ENCODE measurements around the gene MYDGF. TPM values are rescaled to one million over a fixed set of nuclear protein-coding genes. Genes with fewer than 3 reads are reported as not detected.

MYDGF gene
- total and polyA plus RNA-seq, 2 experiments from 2014 or later = 207 to 591 TPM

DNA sequence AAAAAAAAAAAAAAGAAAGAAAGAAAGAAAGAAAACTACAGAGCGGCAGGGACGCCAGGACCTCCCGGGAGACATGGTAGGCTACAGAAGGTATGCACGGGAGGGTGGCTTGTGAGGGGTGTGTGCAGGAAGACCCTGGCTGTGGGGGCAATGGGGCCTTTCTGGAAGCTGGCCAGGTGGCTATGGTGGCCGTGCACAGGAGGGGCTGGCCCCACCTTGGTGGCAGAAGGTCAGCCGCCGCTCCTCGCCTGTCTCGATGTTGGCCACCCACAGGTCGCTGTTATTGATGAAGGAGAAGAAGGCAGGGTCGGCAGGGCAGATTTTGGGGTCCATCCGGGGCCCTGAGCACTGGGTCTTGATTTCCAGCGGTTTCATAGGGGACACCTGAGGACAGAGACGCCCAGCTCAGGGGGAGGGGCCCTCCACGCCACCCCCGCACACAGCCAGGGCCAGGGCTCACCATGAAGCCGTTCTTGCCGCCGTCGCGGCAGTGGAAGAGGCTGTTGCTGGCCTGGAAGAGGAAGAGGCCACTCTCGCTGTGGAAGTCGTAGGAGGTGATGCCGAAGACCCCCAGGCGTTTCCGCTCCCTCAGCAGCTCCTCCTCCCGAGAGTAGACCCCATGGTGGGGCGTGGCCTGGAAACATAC lies 33.7 kb upstream of the MYDGF start:
- H3F3A ChIP-seq (ENCODE audit: insufficient read depth) = peaks cover 8% of the 10 kb centered on the region
- peaks cover 10% of the 10 kb centered on the region for H3K4me1 ChIP-seq (ENCODE audit: insufficient read depth)
- TF ChIP-seq EZH2 (IDR thresholded peaks at IDR 0.05; ENCODE audit: insufficient read depth, poor library complexity, severe bottlenecking) (no peak), EZH2phosphoT487 (IDR thresholded peaks at IDR 0.05; ENCODE audit: insufficient read depth, low read depth) (no peak)
- H4K20me1 ChIP-seq (ENCODE audit: insufficient read depth) = no peaks in the 10 kb centered on the region
- no peaks in the 10 kb centered on the region for H3K27me3 ChIP-seq (replicated peaks; ENCODE audit: insufficient read depth)
- no peak overlapping the region for H3K9ac ChIP-seq
- no peak overlapping the region for H3K4me2 ChIP-seq (ENCODE audit: unreplicated experiment)
- DNase-seq = no peak
- peaks cover 11% of the 10 kb centered on the region for H3K36me3 ChIP-seq (ENCODE audit: low read depth)
- no peak overlapping the region for H2AFZ ChIP-seq
- no peaks in the 10 kb centered on the region for H3K9me3 ChIP-seq (ENCODE audit: low read depth)
- H3K4me3 ChIP-seq = no peak overlapping the region
- WGBS, 2 experiments (ENCODE audit: low coverage in 1 of 2, low lambda C conversion rate in 2 of 2, missing lambda C conversion rate in 2 of 2) = 94 to 96% methylated on average over 25 to 28 of the region's 28 CpGs
- in situ Hi-C loops (cut with MboI) = no loop called here
- H3K9me2 ChIP-seq (ENCODE audit: insufficient read depth) = no peaks in the 10 kb centered on the region
- H3K27ac ChIP-seq = no peak overlapping the region
- H3K79me2 ChIP-seq (ENCODE audit: insufficient read depth) = 0 out of 2 replicates have a peak, but pooled peaks cover 9% of the 10 kb centered on the region

DNA sequence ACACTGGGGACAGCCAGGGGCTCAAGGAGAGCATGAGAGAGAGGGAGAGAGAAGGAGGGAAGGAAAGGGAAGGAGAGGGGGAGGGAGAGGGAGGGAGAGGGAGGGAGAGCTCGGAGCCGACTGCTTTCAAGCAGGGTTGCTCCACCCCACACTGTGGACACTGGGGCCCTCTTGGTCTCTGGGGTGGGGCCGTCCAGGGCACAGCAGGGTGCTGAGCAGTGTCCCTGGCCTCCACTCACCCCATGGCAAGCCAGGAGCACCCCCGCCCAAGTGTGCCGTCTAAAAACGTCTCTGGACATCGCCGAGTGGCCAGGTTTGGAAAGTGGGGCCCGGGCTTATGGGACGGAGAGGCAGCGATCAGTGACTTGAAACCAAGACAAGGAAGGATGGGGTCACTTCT lies 32.6 kb upstream of the MYDGF start:
- peaks cover 2% of the 10 kb centered on the region for H3K4me1 ChIP-seq (ENCODE audit: insufficient read depth)
- WGBS, 2 experiments (ENCODE audit: low coverage in 1 of 2, low lambda C conversion rate in 2 of 2, missing lambda C conversion rate in 2 of 2) = 88 to 92% methylated on average over 9 to 11 of the region's 11 CpGs
- H3F3A ChIP-seq (ENCODE audit: insufficient read depth) = no peaks in the 10 kb centered on the region
- H3K36me3 ChIP-seq (ENCODE audit: low read depth) = peaks cover 11% of the 10 kb centered on the region
- no peak for TF ChIP-seq EZH2phosphoT487 (IDR thresholded peaks at IDR 0.05; ENCODE audit: insufficient read depth, low read depth)
- no peak for TF ChIP-seq EZH2 (IDR thresholded peaks at IDR 0.05; ENCODE audit: insufficient read depth, poor library complexity, severe bottlenecking)
- no peaks in the 10 kb centered on the region for H4K20me1 ChIP-seq (ENCODE audit: insufficient read depth)
- H3K4me3 ChIP-seq = no peak overlapping the region
- no peak overlapping the region for H3K27ac ChIP-seq
- no peaks in the 10 kb centered on the region for H3K27me3 ChIP-seq (replicated peaks; ENCODE audit: insufficient read depth)
- no peaks in the 10 kb centered on the region for H3K9me3 ChIP-seq (ENCODE audit: low read depth)
- no peak overlapping the region for H3K9ac ChIP-seq
- no peak overlapping the region for H3K4me2 ChIP-seq (ENCODE audit: unreplicated experiment)
- no peaks in the 10 kb centered on the region for H3K9me2 ChIP-seq (ENCODE audit: insufficient read depth)
- DNase-seq = no peak
- no peak overlapping the region for H2AFZ ChIP-seq
- in situ Hi-C loops (cut with MboI) = no loop called here
- 0 out of 2 replicates have a peak, but pooled peaks cover 9% of the 10 kb centered on the region for H3K79me2 ChIP-seq (ENCODE audit: insufficient read depth)

DNA sequence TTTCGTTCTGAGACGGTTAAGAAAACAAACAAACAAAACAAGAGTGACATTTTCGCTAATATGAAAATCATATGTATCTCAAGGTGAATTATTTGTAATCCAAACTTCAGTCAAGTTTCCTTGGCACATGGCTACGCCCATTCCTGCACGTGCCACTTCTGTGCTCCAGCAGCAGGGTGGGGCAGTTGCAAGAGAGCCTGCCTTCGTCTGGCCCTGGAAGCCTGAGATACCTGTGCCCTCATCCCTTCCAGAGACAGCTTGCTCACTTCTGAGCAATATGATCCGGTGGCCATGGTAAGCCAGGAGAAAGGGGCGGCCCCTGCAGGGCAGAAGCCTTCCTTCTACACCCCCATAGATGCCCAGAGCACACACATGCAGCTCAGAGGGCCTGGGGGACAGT lies 31.4 kb upstream of the MYDGF start:
- peaks cover 8% of the 10 kb centered on the region for H3K4me1 ChIP-seq (ENCODE audit: insufficient read depth)
- 86 to 91% methylated on average over 8 of the region's 8 CpGs for WGBS, 2 experiments (ENCODE audit: low coverage in 1 of 2, low lambda C conversion rate in 2 of 2, missing lambda C conversion rate in 2 of 2)
- TF ChIP-seq EZH2phosphoT487 (IDR thresholded peaks at IDR 0.05; ENCODE audit: insufficient read depth, low read depth) (no peak), EZH2 (IDR thresholded peaks at IDR 0.05; ENCODE audit: insufficient read depth, poor library complexity, severe bottlenecking) (no peak)
- H3K4me3 ChIP-seq = no peak overlapping the region
- no peak overlapping the region for H3K9ac ChIP-seq
- H3F3A ChIP-seq (ENCODE audit: insufficient read depth) = peaks cover 10% of the 10 kb centered on the region
- no peaks in the 10 kb centered on the region for H3K9me2 ChIP-seq (ENCODE audit: insufficient read depth)
- H3K36me3 ChIP-seq (ENCODE audit: low read depth) = peaks cover 11% of the 10 kb centered on the region
- H3K27ac ChIP-seq = no peak overlapping the region
- H3K79me2 ChIP-seq (ENCODE audit: insufficient read depth) = 0 out of 2 replicates have a peak, but pooled peaks cover under 1% of the 10 kb centered on the region
- no peak overlapping the region for H2AFZ ChIP-seq
- H3K9me3 ChIP-seq (ENCODE audit: low read depth) = no peaks in the 10 kb centered on the region
- no peaks in the 10 kb centered on the region for H4K20me1 ChIP-seq (ENCODE audit: insufficient read depth)
- no peak overlapping the region for H3K4me2 ChIP-seq (ENCODE audit: unreplicated experiment)
- no peak for DNase-seq
- in situ Hi-C loops (cut with MboI) = no loop called here
- no peaks in the 10 kb centered on the region for H3K27me3 ChIP-seq (replicated peaks; ENCODE audit: insufficient read depth)

DNA sequence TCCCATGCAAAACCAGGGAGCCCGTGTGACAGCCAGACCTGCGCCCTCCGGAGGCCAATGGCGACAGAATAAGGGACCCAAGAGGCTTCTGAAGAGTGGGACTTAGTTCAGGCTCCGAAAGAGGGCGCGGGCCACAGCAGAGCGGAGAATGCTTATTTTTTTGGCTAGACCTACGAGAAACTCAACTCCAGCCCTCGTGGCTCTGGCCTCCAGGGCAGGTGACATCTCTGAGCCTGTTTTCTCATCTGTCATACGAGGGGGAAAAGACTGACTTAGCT lies 30.5 kb upstream of the MYDGF start:
- TF ChIP-seq EZH2phosphoT487 (IDR thresholded peaks at IDR 0.05; ENCODE audit: insufficient read depth, low read depth) (no peak), EZH2 (IDR thresholded peaks at IDR 0.05; ENCODE audit: insufficient read depth, poor library complexity, severe bottlenecking) (no peak)
- H3K27ac ChIP-seq = no peak overlapping the region
- H3K36me3 ChIP-seq (ENCODE audit: low read depth) = peaks cover 11% of the 10 kb centered on the region
- no peaks in the 10 kb centered on the region for H4K20me1 ChIP-seq (ENCODE audit: insufficient read depth)
- WGBS, 2 experiments (ENCODE audit: low coverage in 1 of 2, low lambda C conversion rate in 2 of 2, missing lambda C conversion rate in 2 of 2) = 90 to 91% methylated on average over 11 of the region's 11 CpGs
- no peak overlapping the region for H3K9ac ChIP-seq
- no peak for DNase-seq
- H3K9me2 ChIP-seq (ENCODE audit: insufficient read depth) = no peaks in the 10 kb centered on the region
- H3K4me1 ChIP-seq (ENCODE audit: insufficient read depth) = peaks cover 13% of the 10 kb centered on the region
- no peaks in the 10 kb centered on the region for H3K27me3 ChIP-seq (replicated peaks; ENCODE audit: insufficient read depth)
- H3K79me2 ChIP-seq (ENCODE audit: insufficient read depth) = no peaks in the 10 kb centered on the region
- H2AFZ ChIP-seq = no peak overlapping the region
- no peaks in the 10 kb centered on the region for H3K9me3 ChIP-seq (ENCODE audit: low read depth)
- H3K4me3 ChIP-seq = no peak overlapping the region
- H3K4me2 ChIP-seq (ENCODE audit: unreplicated experiment) = no peak overlapping the region
- peaks cover 17% of the 10 kb centered on the region for H3F3A ChIP-seq (ENCODE audit: insufficient read depth)
- in situ Hi-C loops (cut with MboI) = no loop called here
